Myocyte (in vitro differentiated cells): ENCODE data around the gene ARRDC3. TPM values are rescaled to one million over a fixed set of nuclear protein-coding genes. Genes with fewer than 3 reads are reported as not detected.
"Not testable (repeated sequence)": the region's sequence is repeated elsewhere in the genome, so short reads cannot be mapped to it uniquely, and the experiment has no call there.

Experiments used
- DNase-seq: peaks from one replicate; pipeline ENCODE4 v3.0.0-alpha.2; 2012; ENCODE audit warnings: low read depth
- total RNA-seq: library from RNA; depleted of rRNA; stranded (reverse); fragments of >200 nt; gene quantifications from 2 replicates; pipeline ENCODE4 v1.2.3, GENCODE V29; 2014

Gene ARRDC3
- total RNA-seq, 1 donor from 2014 or later, result 53.0 TPM

- DNase-seq, result not testable (repeated sequence)
Observed at GRCh38 chr5:91385596-91385995, 2.5 kb upstream of the ARRDC3 start.

- peak; percentile 91 for DNase-seq
Observed at GRCh38 chr5:91384671-91385430, 1.7 kb upstream of the ARRDC3 start.

GRCh38 chr5:91383956-91384300, 811 bp upstream of the ARRDC3 start:
- peak; percentile 27 for DNase-seq

- peak; percentile 68 for DNase-seq
Observed at GRCh38 chr5:91382530-91383026, 539 bp downstream of the ARRDC3 start.

GRCh38 chr5:91381774-91382359, 1.2 kb downstream of the ARRDC3 start:
- peak; percentile 92 for DNase-seq

- no peak for DNase-seq
Observed at GRCh38 chr5:91381239-91381773, 1.8 kb downstream of the ARRDC3 start.

- DNase-seq, result peak; percentile 99
Observed at GRCh38 chr5:91380491-91381238, 2.5 kb downstream of the ARRDC3 start.

- peak; percentile 95 for DNase-seq
Observed at GRCh38 chr5:91379914-91380490, 3.1 kb downstream of the ARRDC3 start.

GRCh38 chr5:91379246-91379913, 3.7 kb downstream of the ARRDC3 start:
- peak; percentile 20 for DNase-seq

GRCh38 chr5:91378752-91379211, 4.3 kb downstream of the ARRDC3 start:
- peak; percentile 38 for DNase-seq

GRCh38 chr5:91374893-91375520, 8.1 kb downstream of the ARRDC3 start:
- no peak for DNase-seq

GRCh38 chr5:91373600-91373999, 9.5 kb downstream of the ARRDC3 start:
- DNase-seq, result no peak

GRCh38 chr5:91373006-91373405, 10.1 kb downstream of the ARRDC3 start:
- no peak for DNase-seq

- no peak for DNase-seq
Observed at GRCh38 chr5:91369480-91369879, 13.6 kb downstream of the ARRDC3 start.

GRCh38 chr5:91367908-91368648, 15.0 kb downstream of the ARRDC3 start:
- DNase-seq, result no peak

- no peak for DNase-seq
Observed at GRCh38 chr5:91367344-91367743, 15.8 kb downstream of the ARRDC3 start.

- DNase-seq, result no peak
Observed at GRCh38 chr5:91366551-91366950, 16.6 kb downstream of the ARRDC3 start.

- DNase-seq, result no peak
Observed at GRCh38 chr5:91365498-91365897, 17.6 kb downstream of the ARRDC3 start.

GRCh38 chr5:91362935-91363334, 20.2 kb downstream of the ARRDC3 start:
- DNase-seq, result no peak

- DNase-seq, result peak; percentile 95
Observed at GRCh38 chr5:91361790-91362189, 21.3 kb downstream of the ARRDC3 start.
